Psoas muscle (tissue), 8 donors: ENCODE results near the gene LTBR. TPM values are rescaled to one million over a fixed set of nuclear protein-coding genes. Genes with fewer than 3 reads are reported as not detected.

Experiments used
- ATAC-seq, 4 donors: fragments of 200-7000 bp; cut with Tn5 transposase; one replicate each; pipeline ENCODE4 v1.9.1; 2020; ENCODE audit warnings: moderate library complexity in 3 of 4, mild to moderate bottlenecking in 2 of 4
- DNase-seq, 2 donors: peaks; one replicate each; pipeline ENCODE4 v3.0.0-alpha.2; 2020
- H3K27ac ChIP-seq: fragments of 200-600 bp; one replicate; pipeline ENCODE4 v1.8.0; 2022
- H3K27me3 ChIP-seq, 3 donors: fragments of 200-600 bp in 1 of 3; one replicate each; pipeline versions ENCODE4 v1.6.1 to v1.8.0; 2013 to 2022; ENCODE audit warnings: low read length in 2 of 3, mild to moderate bottlenecking in 2 of 3, moderate library complexity in 1 of 3; ENCODE audit not compliant: insufficient read depth in 3 of 3
- H3K36me3 ChIP-seq, 2 donors: fragments of 200-600 bp in 1 of 2; one replicate each; pipeline versions ENCODE4 v1.6.1 to v1.8.0; 2013 to 2022; ENCODE audit warnings: low read depth in 1 of 2, mild to moderate bottlenecking in 1 of 2, moderate library complexity in 1 of 2; ENCODE audit not compliant: insufficient read depth in 1 of 2
- H3K4me1 ChIP-seq: fragments of 200-600 bp; one replicate; pipeline ENCODE4 v1.8.0; 2022
- H3K4me3 ChIP-seq: fragments of 200-600 bp; one replicate; pipeline ENCODE4 v1.8.0; 2022; ENCODE audit warnings: mild to moderate bottlenecking
- H3K9me3 ChIP-seq: fragments of 200-600 bp; one replicate; pipeline ENCODE4 v1.8.0; 2022
- CTCF ChIP-seq: fragments of 200-600 bp; IDR thresholded peaks from one replicate; pipeline ENCODE4 v1.8.0; 2022; ENCODE audit warnings: antibody characterized with exemption
- WGBS, 3 donors: extraction: QIAGEN DNeasy Blood & Tissue Kit; methylation state at CpG; one replicate each; pipeline versions ENCODE4 v1.1.6 to v1.1.7; 2013; 5-methylcytosine and 5-hydroxymethylcytosine counted together
- intact Hi-C, 2 donors: fragments of 100-400 bp; cut with DNase I; formaldehyde crosslinking; loops; one replicate each; pipeline versions ENCODE4 v1.11.0 to v1.14.2; 2022
- polyA plus RNA-seq, 3 donors: library from polyadenylated mRNA; stranded (reverse); fragments of 200-250 nt; gene quantifications; one replicate each; pipeline ENCODE4 v1.2.3, GENCODE V29; 2013
- total RNA-seq, 4 donors: library from RNA; stranded (reverse); fragmentation: NEBNext Ultra II Directional in 2 of 4; extraction: Animal tissue kit (Norgen Biotek cat#: 25700) in 2 of 4; gene quantifications; one replicate each; pipeline versions ENCODE4 v1.2.1 to v1.2.4, GENCODE V29; 2021 to 2023
- donor health status: healthy with polysubstance abuse.
- donor health status: DM: no; HTN: no; CAD: no; lungs with moderate emphysema.
- donor health status: Bipolar disorder and iron deficiency.
- donor health status: healthy.
- donor health status: DM: yes; HTN: yes; CAD: no.
- donor health status: DM: no; HTN: no; CAD: no.
- donor health status: DM: no; HTN: no; CAD: no.
- donor health status: DM: yes; HTN: yes; CAD: no.

The LTBR gene
- total and polyA plus RNA-seq, 7 donors: 15.3 to 38.8 (median 34.5) TPM

GRCh38 chr12:6434205-6435140, 50.5 kb downstream of the LTBR start:
- ATAC-seq: no peak
- peaks cover 17% of the 10 kb centered on the region for H3K4me1 ChIP-seq
- H3K27ac ChIP-seq: no peak overlapping the region
- no peaks in the 10 kb centered on the region for H3K9me3 ChIP-seq
- H3K27me3 ChIP-seq: no peaks in the 10 kb centered on the region
- 78 to 79% (median 78%) methylated on average over 17 of the region's 17 CpGs for WGBS, 3 donors
- TF ChIP-seq CTCF: no peak
- no peak for DNase-seq
- no peak overlapping the region for H3K4me3 ChIP-seq
- H3K36me3 ChIP-seq: peaks cover 0 to 6% of the 10 kb centered on the region in 2 donors
- intact Hi-C loops: no loop called here

GRCh38 chr12:6435961-6436715, 52.2 kb downstream of the LTBR start:
- 86 to 91% (median 89%) methylated on average over 13 of the region's 13 CpGs for WGBS, 3 donors
- DNase-seq (no peak), ATAC-seq (no peak)
- no peak for TF ChIP-seq CTCF
- no peak overlapping the region for H3K4me3 ChIP-seq
- peaks cover 1% of the 10 kb centered on the region for H3K4me1 ChIP-seq
- no peaks in the 10 kb centered on the region for H3K9me3 ChIP-seq
- intact Hi-C loops: no loop called here
- H3K36me3 ChIP-seq: peaks cover 0 to 11% of the 10 kb centered on the region in 2 donors
- H3K27me3 ChIP-seq: no peaks in the 10 kb centered on the region
- no peak overlapping the region for H3K27ac ChIP-seq

- DNase-seq (no peak), ATAC-seq (no peak)
- TF ChIP-seq CTCF: no peak
- H3K27ac ChIP-seq: no peak overlapping the region
- H3K36me3 ChIP-seq: peaks cover 0 to 19% of the 10 kb centered on the region in 2 donors
- WGBS, 3 donors: 82 to 91% (median 88%) methylated on average over 3 of the region's 3 CpGs
- no peaks in the 10 kb centered on the region for H3K9me3 ChIP-seq
- H3K4me1 ChIP-seq: no peaks in the 10 kb centered on the region
- H3K4me3 ChIP-seq: no peak overlapping the region
- intact Hi-C loops: no loop called here
- no peaks in the 10 kb centered on the region for H3K27me3 ChIP-seq
Measured at GRCh38 chr12:6437586-6437985, 53.6 kb downstream of the LTBR start.

GRCh38 chr12:6438345-6438744, 54.4 kb downstream of the LTBR start:
- Histone ChIP-seq H3K4me3 (no peak overlapping the region), H3K27ac (no peak overlapping the region), H3K36me3 (peaks cover 0 to 23% of the 10 kb centered on the region in 2 donors), H3K27me3 (no peaks in the 10 kb centered on the region), H3K4me1 (no peaks in the 10 kb centered on the region), H3K9me3 (no peaks in the 10 kb centered on the region)
- intact Hi-C loops: no loop called here
- TF ChIP-seq CTCF: no peak
- 83 to 93% (median 90%) methylated on average over 12 of the region's 12 CpGs for WGBS, 3 donors
- no peak for DNase-seq
- ATAC-seq: no peak
